ENCODE results near the gene TEDC2.

DNA sequence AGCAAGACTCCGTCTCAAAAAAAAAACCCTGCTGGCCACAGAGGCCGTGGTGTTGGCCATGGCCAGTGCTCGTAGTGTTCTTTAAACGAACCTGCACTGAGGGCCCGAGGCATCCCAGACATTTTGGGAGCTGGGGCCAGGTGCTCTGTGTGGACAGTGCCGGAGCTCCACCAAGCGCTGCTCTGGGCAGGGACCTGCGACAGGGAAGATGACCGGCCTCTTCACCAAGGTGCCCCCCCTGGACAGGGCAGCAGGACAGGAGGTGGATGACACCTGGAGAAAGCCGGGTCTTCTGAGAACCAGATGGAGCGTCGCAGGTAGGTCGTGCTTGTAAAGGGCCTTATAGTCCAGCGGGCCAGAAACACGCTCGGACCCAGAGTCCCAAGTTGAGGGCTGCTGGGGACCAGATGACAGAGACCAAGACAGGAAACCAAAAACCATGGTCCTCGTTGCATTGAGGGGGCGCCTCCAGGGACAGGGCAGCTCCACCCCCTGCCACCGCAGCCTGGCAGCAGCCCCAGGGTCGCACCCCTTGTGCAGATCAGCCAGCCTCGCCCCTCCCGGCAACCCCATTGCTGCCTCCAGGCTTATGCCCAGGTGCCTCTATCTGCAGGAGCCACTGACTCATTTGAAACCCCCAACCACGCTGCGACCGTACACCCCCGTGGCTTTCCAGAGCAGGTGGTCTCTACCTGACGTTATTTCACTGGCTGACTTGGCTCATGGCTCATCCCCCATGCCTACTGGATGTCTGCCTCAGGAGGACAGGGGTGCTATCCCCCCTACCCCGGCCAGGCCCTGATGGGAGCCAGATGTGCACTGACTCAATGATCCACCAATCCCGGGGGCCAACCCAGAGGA is 7.0 kb downstream of the TEDC2 start:
- TF ChIP-seq, protein P1, sequence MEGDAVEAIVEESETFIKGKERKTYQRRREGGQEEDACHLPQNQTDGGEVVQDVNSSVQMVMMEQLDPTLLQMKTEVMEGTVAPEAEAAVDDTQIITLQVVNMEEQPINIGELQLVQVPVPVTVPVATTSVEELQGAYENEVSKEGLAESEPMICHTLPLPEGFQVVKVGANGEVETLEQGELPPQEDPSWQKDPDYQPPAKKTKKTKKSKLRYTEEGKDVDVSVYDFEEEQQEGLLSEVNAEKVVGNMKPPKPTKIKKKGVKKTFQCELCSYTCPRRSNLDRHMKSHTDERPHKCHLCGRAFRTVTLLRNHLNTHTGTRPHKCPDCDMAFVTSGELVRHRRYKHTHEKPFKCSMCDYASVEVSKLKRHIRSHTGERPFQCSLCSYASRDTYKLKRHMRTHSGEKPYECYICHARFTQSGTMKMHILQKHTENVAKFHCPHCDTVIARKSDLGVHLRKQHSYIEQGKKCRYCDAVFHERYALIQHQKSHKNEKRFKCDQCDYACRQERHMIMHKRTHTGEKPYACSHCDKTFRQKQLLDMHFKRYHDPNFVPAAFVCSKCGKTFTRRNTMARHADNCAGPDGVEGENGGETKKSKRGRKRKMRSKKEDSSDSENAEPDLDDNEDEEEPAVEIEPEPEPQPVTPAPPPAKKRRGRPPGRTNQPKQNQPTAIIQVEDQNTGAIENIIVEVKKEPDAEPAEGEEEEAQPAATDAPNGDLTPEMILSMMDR (IDR thresholded peaks at IDR 0.05): no peak
- TF ChIP-seq EP300 (IDR thresholded peaks at IDR 0.05): no peak
